GM21526 (cell line): Measurements from ENCODE around the gene TDP1.
A peak's percentile ranks its signal among the peaks of the same experiment; 100 is the strongest.

Source experiments
- ATAC-seq: cut with Tn5 transposase; IDR thresholded peaks from one replicate; pipeline ENCODE4 v1.9.1; 2021; ENCODE audit warnings: moderate library complexity; ENCODE audit not compliant: unreplicated experiment, low FRiP score

The TDP1 gene

DNA sequence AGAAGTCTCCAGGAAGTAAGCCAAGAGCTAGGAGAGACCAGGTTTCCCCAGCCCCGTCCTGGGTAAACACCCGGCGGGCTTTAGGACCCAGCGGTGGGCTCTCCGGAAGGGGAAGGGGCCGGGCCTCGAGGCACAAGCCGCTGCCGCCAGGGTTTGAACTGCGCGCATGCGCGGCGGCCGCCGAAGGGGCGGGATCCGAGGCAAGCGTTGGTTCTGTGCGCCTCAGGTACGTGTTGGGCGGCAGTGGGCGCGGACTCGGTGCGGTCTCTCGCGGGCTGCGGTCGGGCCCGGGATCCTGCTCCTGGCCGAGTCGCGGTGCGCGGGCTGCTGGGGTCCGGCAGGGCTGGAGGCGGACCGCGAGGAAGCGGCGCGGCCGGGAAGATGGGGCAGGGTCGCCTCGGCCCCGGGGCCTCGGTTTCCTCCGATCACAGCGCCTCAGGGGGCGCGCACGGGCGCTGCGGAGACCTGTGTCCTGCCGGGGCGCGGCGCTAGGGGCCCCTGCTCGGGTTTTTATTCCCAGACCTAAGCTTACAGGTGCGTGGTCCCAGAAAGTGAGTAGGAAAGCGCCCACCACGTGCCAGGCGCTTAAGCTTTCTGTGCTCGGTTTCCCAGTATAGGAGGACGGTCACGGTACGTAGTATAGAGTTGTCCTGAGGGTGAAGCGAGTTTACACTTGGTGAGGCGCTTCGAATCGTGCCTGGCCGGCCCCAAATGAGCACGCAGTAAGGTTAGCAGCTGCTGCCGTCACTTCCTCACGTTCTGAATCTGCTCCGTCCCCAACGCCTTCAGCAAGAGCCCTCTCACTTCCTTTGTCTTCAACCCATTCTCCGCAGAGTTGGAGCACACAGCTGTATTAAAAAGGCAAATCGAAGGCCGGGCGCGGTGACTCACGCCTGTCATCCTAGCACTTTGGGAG, at the start of gene TDP1:
TDP1 (plus strand) TSS at position 183 of the 916 bp plus-strand sequence. CDS start 7,188 bp downstream, outside the sequence.
- ATAC-seq, result peak; percentile 56

DNA sequence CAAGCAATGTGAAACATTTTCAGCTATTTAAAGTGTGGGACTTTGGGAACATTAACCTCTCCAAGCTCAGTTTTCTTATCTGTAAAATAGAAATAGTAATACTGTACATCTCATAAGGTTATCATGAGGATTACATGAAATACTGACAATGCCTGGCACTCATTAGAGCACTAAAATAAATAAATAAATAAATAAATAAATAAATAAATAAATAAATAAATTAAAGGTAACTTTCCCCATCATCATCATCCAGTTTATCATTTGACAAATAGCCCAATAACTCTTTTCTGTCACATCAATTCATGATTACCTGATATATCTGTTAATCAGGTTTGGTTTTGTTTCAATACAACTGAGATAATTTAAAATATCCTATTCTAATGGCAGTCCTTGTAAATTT, 49.7 kb upstream of the TDP1 start:
- ATAC-seq, result no peak

DNA sequence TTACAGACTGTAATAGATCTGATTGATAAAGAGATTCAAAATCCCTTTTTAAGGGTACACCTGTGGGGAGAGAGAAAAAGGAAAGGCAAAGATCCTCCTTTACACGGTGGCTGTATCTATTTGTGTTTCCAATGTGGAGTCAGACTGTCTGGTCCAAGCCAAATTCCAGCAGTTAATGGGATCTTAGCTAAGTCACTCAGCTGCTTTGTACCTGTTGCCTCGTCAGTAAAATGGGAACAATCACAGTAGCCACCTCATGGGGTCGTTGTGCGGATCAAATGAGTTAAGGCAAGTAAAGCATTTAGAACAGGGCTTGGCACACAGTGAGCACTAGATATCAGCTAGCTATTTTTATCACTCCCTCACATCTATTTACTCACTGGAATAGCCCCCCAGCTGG, 48.1 kb upstream of the TDP1 start:
- no peak for ATAC-seq

DNA sequence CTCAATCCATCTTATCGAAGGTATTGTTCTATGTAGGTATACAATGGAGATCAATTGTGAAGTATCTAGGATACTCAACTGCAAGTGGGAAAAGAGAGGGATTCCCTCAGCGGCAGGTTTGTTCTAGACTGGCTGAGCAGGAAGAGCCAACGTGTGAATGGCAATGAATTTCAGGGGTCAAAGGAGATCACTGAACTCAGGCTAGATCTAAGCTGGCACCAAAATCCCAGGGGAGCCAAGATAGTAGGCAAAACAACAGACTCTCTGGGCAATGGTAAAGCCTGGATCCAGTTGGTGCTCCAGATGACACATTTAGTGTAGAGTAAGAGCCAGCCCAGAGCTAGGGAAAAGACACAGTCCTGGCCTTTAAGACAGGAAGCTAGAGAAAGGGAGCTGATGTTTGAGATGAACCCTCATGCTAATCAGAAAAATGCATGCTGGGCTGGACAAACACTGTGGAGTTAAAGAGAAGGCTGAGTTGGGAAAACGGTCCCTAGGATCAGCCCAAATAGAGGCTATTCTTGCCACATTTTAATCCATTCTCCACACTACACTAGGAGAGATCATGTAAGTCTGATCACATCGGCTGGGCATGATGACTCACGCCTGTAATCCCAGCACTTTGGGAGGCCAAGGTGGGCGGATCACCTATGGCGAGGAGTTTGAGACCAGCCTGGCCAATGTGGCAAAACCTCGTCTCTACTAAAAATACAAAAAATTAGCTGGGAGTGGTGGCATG, 46.8 kb upstream of the TDP1 start:
- ATAC-seq, result no peak

DNA sequence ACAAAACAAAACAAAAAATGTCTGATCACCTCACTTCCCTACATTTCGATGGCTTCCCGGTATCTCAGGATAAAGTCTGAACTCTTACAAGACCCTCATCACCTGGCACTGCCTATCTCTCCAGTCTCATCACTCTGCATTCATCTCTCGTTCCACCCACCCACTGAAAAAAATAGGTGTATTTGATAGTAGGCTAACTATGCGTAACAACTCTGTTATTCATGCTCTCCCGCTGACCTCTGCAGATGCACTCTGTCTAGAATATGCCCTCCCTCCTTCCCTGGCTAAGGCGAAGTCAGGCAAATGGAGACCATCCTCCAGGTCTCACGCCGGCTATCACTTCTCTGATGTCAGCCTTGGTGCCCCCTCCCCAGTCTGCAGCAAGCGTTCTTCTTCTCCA, 46.1 kb upstream of the TDP1 start:
- no peak for ATAC-seq

DNA sequence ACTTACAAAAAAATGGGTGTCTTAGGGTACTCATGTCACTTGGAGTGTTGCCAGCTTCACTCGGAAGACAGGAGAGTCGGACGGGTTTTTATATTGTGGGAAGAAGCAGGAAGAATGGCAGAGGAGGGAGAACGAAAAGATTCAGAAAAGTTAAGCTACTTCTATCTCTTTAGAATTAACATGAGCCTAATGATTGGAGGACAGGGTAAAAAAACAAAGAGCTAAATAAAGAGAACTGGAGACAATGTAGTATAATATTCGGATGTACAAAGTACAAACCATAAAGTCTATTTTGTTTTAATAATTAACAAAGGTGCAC, 45.1 kb upstream of the TDP1 start:
- no peak for ATAC-seq

DNA sequence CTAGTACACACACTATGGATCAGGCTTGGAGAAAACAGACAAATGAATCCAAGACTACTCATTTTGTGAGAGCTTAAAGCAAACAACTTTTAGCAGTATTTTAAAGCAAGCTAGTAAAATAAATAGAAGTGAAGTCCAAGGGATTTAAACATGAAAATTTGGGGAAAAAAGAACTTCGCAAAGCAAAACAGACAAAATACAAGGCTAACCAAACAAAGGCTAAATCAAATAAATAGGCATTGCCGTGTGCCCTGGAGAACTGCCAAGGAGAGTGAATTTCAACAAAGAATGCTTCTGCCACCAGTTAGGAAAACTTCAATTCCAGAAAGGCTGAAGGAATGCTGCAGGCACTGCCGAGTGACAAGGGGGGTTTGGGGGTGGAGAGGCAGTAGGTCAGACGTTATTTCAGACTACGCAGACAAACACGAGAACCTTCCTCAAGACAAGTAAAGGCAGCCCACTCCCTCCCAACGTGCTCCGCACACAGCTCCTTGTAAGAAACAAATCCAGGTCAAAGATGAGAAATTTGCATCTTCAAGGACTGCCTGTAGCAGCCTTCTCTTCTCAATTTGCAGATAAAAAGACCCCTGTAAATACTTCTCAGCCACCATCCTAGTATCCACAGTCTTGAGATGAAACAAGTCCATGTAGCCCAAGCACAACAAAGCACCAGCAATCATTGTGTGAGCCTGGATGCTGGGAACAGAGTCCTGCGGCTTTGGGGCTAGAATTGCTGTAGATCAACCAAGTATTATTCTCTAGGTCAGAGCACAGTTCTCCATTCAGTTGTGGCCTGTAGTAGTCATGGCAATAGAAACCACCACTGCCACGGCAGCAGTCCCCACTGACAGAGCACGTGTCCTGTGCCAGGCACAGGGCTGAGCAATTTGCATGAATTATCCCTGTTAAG, 44.5 kb upstream of the TDP1 start:
- no peak for ATAC-seq

DNA sequence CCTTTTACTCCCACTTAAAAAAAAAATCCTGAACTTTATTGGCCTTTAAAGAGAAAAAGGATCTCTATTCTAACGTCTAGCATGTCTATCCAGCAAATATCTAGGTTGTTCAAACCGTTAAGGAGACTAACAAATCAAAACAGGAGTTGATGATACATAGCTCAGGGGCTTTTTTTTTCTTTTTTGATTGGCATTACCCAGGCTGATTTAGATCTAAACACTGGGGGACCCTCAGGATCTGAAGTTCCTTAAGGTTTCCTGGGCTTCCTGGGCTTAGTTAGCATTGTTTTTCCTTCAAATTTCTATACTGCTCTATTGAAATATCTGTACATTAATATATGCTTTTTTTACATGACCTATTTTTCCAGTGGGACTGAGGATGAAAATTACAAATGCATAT, 43.5 kb upstream of the TDP1 start:
- no peak for ATAC-seq

DNA sequence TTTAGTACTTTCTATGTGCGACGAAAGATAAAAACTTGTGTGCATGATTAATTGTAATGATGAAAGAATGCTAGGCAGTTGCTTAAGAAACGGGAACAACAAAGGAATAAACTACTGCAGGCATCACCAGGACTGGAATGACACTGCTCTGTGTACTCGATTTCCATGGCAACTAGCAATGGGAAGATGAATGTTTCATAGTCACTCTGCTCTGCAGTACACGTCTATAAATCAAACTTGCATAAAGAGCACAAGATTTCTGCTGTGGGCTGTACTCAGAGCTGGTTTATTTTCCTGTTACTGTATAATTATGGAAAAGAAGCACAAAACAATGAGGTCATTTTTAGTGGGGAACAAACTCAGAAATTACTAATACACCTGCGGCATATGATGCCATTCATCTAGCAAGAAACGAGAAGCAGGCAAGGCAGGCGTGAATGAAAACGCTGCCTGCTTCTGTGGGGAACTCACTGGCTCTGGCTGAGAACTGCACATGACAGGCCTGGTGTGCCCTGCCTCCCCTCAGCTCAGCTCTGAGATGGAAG, 43.0 kb upstream of the TDP1 start:
- no peak for ATAC-seq

DNA sequence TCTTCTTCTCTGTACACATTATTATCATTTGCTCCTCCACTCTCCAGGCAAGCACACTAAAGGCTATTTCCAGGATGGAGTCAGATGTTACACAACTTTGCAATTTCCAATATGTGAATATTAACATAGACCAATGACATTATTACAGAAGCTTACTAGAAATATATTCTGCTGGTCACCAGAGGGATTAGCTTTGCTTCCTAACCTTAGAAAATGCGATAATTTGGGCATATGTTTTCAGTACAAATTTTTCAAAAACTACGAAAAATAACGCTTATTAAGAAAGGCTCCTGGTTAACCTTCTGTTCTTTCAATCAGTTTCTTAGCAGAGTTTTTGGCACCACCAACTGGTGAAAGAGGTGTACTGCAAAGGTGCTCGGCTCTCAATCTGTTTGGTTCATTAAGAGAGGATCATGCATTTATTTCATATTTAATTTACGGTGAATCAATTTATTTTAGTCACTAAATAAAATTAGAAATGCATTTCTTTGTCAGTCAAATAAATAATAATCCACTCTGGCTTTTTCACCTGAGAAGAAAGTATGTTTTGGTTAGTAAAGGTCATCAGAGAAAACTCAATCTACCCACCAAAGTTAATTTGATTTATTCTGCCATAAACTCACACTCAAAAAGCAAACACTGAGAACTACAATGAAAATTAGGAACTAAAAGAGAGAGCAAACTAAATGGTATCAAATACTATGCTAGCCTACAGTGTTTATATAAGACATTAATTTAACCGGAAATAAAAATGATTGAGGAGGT, 40.4 kb upstream of the TDP1 start:
- no peak for ATAC-seq

DNA sequence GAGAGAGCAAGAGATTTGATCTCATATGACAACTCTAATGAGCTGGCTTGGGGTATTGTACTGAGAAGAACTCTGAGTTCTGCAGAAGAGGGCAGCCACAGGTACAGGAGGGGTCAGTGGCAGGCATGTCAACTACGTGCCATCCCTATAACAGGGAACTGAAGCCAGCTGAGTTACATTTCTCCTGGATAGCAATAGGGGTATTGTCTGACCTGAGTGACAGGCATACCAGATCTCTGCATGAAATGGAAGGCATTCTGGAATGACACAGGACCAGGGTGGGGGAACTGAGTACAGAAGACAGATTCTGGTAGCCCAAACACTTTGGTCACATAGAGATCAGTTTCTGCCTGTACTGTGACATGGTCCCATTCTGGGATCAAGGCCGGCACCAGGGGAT, 37.0 kb upstream of the TDP1 start:
- no peak for ATAC-seq

DNA sequence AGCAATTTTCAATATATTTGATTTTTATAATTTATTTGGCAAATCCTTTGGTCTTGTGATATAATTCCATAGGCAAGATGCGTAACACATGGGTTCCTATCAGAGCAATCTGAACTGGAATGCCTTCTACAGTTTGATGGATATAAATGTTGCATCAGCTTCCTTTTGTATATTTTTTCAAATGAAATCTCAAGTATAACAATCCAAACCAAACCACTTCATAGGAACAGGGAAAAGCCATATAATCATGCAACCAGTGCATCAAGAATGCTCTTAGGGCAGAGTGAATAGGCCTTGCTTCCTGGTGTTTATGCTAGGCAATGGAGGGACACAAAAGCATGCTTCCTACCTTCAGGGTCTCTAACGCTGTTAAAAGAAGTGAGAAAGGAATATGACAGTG, 35.7 kb upstream of the TDP1 start:
- ATAC-seq, result no peak

DNA sequence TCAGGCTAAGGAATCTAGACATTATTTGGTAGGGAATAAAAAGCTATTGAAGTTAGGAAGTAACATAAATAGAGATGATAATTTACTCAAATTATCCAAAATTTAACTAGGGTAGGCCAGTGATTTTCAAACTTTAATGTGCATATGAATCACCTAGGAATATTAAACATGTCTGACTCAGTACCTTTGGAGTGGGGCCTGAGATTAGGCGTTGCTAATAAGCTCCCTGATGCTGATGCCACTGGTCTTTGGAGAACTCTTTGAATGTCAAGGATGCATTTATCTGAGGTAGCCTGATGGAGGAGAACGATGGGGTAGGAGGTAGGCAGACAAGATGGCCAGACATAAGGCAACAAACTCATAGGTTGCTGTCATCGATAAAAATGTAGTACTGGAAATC, 34.4 kb upstream of the TDP1 start:
- no peak for ATAC-seq

DNA sequence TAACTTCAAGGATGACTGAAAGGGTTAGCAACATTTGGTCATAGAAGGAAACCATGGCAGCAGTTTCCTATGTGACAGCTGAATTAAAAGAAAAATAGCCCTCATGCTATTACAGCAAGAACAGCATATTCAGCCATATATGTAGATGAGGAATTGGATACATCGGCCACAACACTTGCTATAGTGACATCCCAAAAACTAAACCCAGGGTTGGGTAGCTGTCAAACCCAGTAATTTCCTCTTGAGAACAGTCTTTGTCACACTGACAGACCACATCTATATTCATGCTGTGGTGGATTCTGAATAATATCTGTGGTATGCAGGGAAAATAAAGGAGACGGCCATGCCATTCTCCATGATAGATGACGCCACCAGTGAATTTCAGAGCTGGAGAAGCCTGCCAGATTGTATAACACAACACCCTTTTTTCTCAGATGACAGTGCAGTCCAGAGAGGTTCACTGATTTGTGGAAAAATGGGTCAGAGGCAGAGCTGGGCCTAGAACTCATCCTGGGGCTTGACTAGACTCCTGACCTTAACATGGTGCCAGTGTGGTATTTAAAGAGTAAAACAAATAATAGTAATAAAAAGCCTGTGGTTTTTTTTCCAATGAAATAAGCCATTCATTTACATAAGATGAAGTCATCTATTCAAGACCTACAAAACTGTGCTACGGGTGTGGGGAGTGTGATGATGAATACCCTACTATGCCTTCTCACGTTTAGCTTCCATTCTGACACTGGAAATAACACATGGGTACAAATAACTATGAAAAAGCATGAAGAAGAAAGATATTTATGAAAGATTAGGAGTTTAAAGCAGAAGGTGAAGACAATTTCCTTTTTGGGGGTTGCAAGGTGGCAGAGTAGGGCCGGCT, 33.5 kb upstream of the TDP1 start:
- no peak for ATAC-seq

DNA sequence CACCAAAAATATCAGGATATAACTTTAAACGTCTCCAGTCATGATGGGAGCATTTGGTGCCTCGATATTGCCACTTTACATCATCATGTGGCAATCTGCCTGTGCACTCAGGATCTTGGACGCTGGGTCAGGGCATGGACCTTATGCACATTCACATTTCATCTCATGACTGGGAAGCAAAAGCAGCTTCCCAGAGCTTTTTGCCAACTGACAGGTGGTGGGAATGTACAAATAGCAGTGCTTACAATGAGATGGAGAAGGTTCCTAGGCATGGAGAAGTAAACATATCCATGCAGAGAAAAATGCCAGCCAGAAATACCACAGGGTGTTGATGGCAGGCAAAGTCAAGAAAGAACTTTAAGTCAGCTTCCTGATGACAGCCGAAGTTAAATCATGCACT, 31.5 kb upstream of the TDP1 start:
- no peak for ATAC-seq

DNA sequence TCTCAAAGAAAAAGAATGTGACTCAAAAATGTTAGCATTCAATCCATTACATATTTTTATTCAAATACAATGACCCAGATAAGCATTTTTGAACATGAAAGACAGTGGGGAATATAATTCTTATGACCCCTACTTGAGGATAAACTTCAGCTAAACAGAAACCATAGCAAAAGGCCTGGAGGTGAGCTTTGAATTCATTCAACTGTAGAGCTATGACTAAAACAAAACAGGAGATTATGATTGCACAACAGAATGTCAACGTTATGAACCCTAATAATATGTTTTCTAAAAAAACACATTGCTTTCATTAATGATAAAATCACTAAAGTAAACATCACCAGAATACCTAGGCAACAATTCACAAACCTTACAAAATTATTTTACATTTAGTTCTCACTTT, 29.0 kb upstream of the TDP1 start:
- ATAC-seq, result no peak

DNA sequence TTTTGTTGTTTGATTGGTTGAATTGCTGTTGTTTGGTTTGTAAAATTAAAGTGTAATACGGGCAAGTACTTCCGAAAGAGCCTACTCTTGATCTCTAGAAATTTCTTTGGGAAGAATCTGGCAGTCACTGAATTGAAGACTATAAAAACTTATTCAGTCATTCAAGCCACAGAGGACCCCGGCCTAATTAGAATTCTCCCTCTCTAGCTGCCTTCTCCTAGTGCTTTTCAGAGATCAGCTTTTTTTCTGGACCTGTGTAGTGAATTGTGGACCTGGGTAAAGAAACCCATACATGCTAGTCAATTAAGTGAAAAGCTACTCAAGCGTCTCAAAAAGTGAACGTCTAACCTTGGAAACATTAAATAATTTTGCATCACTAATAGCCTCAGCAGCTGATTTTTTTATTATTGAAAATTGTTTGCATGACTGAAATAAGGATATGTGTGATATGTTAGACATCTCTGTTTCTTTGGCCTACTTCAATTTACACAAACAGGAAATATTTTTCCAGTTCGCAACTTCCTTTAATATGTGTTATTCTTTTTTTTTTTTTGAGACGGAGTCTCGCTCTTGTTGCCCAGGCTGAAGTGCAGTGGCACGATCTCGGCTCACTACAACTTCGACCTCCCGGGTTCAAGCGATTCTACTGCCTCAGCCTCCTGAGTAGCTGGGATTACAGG, 28.4 kb upstream of the TDP1 start:
- ATAC-seq, result no peak

DNA sequence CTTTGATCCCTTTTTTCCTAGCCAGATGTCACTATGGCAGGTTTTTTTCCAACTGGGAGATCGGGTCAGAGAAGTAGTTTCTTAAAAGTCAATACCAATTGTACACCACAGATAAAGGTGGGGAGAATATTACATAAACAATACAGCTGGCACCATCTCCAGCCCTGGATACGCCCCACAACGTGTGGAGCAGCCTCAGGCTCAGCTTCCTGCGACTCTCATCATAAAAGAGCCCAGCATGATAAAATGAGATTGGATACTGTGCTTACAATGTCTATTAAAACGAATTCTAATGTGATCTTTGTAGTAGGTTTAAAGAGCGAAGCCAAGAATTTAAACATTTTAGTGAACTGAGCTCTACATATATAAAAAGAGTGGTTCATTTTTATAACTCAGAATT, 22.7 kb upstream of the TDP1 start:
- no peak for ATAC-seq
